NCI-H1092 (cell line): ENCODE data around the gene S100A13.
"Not testable (repeated sequence)": the region's sequence is repeated elsewhere in the genome, so short reads cannot be mapped to it uniquely, and the experiment has no call there.

Experiments
- DNase-seq: peaks from one replicate; lab custom pipeline; 2025; lab: John Stamatoyannopoulos, UW

S100A13 gene

GRCh38 chr1:153606194-153606593, 21.1 kb downstream of the S100A13 start:
- no peak for DNase-seq

- DNase-seq, result no peak
These were observed 24.6 kb downstream of the S100A13 start for GRCh38 chr1:153602749-153603148.

- DNase-seq, result no peak
These were observed 27.5 kb downstream of the S100A13 start for GRCh38 chr1:153599847-153600246.

- peak; percentile 47 for DNase-seq
These were observed 28.8 kb downstream of the S100A13 start for GRCh38 chr1:153598309-153599172.

- no peak for DNase-seq
These were observed 30.1 kb downstream of the S100A13 start for GRCh38 chr1:153597206-153597605.

- no peak for DNase-seq
These were observed 34.6 kb downstream of the S100A13 start for GRCh38 chr1:153592748-153593147.

- DNase-seq, result no peak
These were observed 38.8 kb downstream of the S100A13 start for GRCh38 chr1:153588482-153588881.

- not testable (repeated sequence) for DNase-seq
These were observed 39.3 kb downstream of the S100A13 start for GRCh38 chr1:153588033-153588432.

GRCh38 chr1:153587314-153587713, 40.0 kb downstream of the S100A13 start:
- no peak for DNase-seq

GRCh38 chr1:153586347-153586746, 41.0 kb downstream of the S100A13 start:
- no peak for DNase-seq

GRCh38 chr1:153585006-153585405, 42.3 kb downstream of the S100A13 start:
- DNase-seq, result no peak

GRCh38 chr1:153583976-153584375, 43.3 kb downstream of the S100A13 start:
- DNase-seq, result no peak

GRCh38 chr1:153583514-153583913, 43.8 kb downstream of the S100A13 start:
- not testable (repeated sequence) for DNase-seq

- not testable (repeated sequence) for DNase-seq
These were observed 44.5 kb downstream of the S100A13 start for GRCh38 chr1:153582836-153583235.

- no peak for DNase-seq
These were observed 48.4 kb downstream of the S100A13 start for GRCh38 chr1:153578936-153579335.

- DNase-seq, result no peak
These were observed 48.8 kb downstream of the S100A13 start for GRCh38 chr1:153578490-153578889.

- no peak for DNase-seq
These were observed 49.7 kb downstream of the S100A13 start for GRCh38 chr1:153577624-153578051.

GRCh38 chr1:153577138-153577537, 50.2 kb downstream of the S100A13 start:
- no peak for DNase-seq

- DNase-seq, result not testable (repeated sequence)
These were observed 51.8 kb downstream of the S100A13 start for GRCh38 chr1:153575497-153575896.

GRCh38 chr1:153575081-153575491, 52.2 kb downstream of the S100A13 start:
- DNase-seq, result not testable (repeated sequence)

GRCh38 chr1:153573351-153573750, 54.0 kb downstream of the S100A13 start:
- DNase-seq, result no peak

GRCh38 chr1:153572569-153573015, 54.7 kb downstream of the S100A13 start:
- DNase-seq, result peak; percentile 76

- DNase-seq, result no peak
These were observed 55.6 kb downstream of the S100A13 start for GRCh38 chr1:153571706-153572105.

GRCh38 chr1:153570874-153571273, 56.4 kb downstream of the S100A13 start:
- no peak for DNase-seq
